Neuronal stem cell (in vitro differentiated cells): ENCODE results near the gene IL6ST.

Experiments
- DNase-seq: peaks from one replicate; pipeline ENCODE4 v3.0.0-alpha.2; 2013; ENCODE audit warnings: low spot score
- H2AFZ ChIP-seq: one replicate; pipeline ENCODE4 v1.6.1; 2013; ENCODE audit warnings: mild to moderate bottlenecking, low read length, inconsistent platforms
- H2AK5ac ChIP-seq: 2 replicates; pipeline ENCODE4 v1.6.1; 2013; ENCODE audit warnings: low read depth, mild to moderate bottlenecking, inconsistent platforms, low read length, moderate library complexity, mixed read lengths
- H2BK120ac ChIP-seq: 2 replicates; pipeline ENCODE4 v1.6.1; 2013; ENCODE audit warnings: low read depth, mild to moderate bottlenecking, inconsistent platforms, low read length, moderate library complexity, mixed read lengths
- H2BK12ac ChIP-seq: one replicate; pipeline ENCODE4 v1.6.1; 2013; ENCODE audit warnings: low read length, inconsistent platforms
- H2BK15ac ChIP-seq: 2 replicates; pipeline ENCODE4 v1.6.1; 2013; ENCODE audit warnings: mild to moderate bottlenecking, low read length, inconsistent platforms, mixed read lengths
- H2BK5ac ChIP-seq: one replicate; pipeline ENCODE4 v1.6.1; 2013; ENCODE audit warnings: inconsistent platforms, mild to moderate bottlenecking, low read length, moderate library complexity
- H3K14ac ChIP-seq: one replicate; pipeline ENCODE4 v1.6.1; 2013; ENCODE audit warnings: low read length, inconsistent platforms
- H3K18ac ChIP-seq: 2 replicates; pipeline ENCODE4 v1.6.1; 2013; ENCODE audit warnings: low read length, inconsistent platforms
- H3K23ac ChIP-seq: 2 replicates; pipeline ENCODE4 v1.6.1; 2013; ENCODE audit warnings: low read depth, mild to moderate bottlenecking, mixed read lengths, low read length, inconsistent platforms; ENCODE audit not compliant: poor library complexity
- H3K27ac ChIP-seq: replicated peaks from 3 replicates; pipeline ENCODE4 v1.5.1; 2013; ENCODE audit warnings: low read length, inconsistent platforms
- H3K27me3 ChIP-seq, 3 experiments: 2 replicates each; pipeline ENCODE4 v1.6.1; 2013; ENCODE audit warnings: low read length in 3 of 3, mild to moderate bottlenecking in 2 of 3, inconsistent platforms in 1 of 3, low read depth in 1 of 3, mixed read lengths in 1 of 3, moderate library complexity in 1 of 3; ENCODE audit not compliant: control insufficient read depth in 3 of 3, insufficient read depth in 3 of 3
- H3K36me3 ChIP-seq, 2 donors: replicated peaks in 1 of 2; 2 replicates each; pipeline ENCODE4 v1.6.1; 2013; ENCODE audit warnings: low read length in 2 of 2; ENCODE audit not compliant: control insufficient read depth in 2 of 2, insufficient read depth in 2 of 2
- H3K4ac ChIP-seq: 2 replicates; pipeline ENCODE4 v1.6.1; 2013; ENCODE audit warnings: inconsistent platforms, mild to moderate bottlenecking, low read length, moderate library complexity
- H3K4me1 ChIP-seq, 2 donors: 1 replicate in 1 of 2; 2 replicates in 1 of 2; pipeline ENCODE4 v1.6.1; 2013; ENCODE audit warnings: low read length in 2 of 2, low read depth in 1 of 2; ENCODE audit not compliant: control insufficient read depth in 2 of 2, insufficient read depth in 1 of 2
- H3K4me2 ChIP-seq: one replicate; pipeline ENCODE4 v1.6.1; 2013; ENCODE audit warnings: mild to moderate bottlenecking, low read length, inconsistent platforms; ENCODE audit not compliant: insufficient read depth, poor library complexity, severe bottlenecking
- H3K4me3 ChIP-seq, 2 donors: 2 replicates each; pipeline ENCODE4 v1.5.1; 2013; ENCODE audit warnings: low read length in 2 of 2, mild to moderate bottlenecking in 2 of 2, inconsistent platforms in 1 of 2, moderate library complexity in 1 of 2
- H3K79me1 ChIP-seq: one replicate; pipeline ENCODE4 v1.6.1; 2013; ENCODE audit warnings: low read depth, mild to moderate bottlenecking, inconsistent platforms, low read length, moderate library complexity
- H3K9ac ChIP-seq: one replicate; pipeline ENCODE4 v1.6.1; 2013; ENCODE audit warnings: mild to moderate bottlenecking, low read depth, low read length, inconsistent platforms; ENCODE audit not compliant: poor library complexity
- H3K9me3 ChIP-seq, 2 donors: replicated peaks in 1 of 2; 2 replicates each; pipeline versions ENCODE3 to v1.6.1; 2013; ENCODE audit warnings: low read length in 2 of 2, mild to moderate bottlenecking in 2 of 2, inconsistent platforms in 1 of 2, low read depth in 1 of 2, mixed read lengths in 1 of 2, moderate library complexity in 1 of 2; ENCODE audit not compliant: control insufficient read depth in 2 of 2, insufficient read depth in 1 of 2
- H4K8ac ChIP-seq: one replicate; pipeline ENCODE4 v1.6.1; 2013; ENCODE audit warnings: low read depth, mild to moderate bottlenecking, inconsistent platforms, low read length, moderate library complexity
- H4K91ac ChIP-seq: one replicate; pipeline ENCODE4 v1.6.1; 2013; ENCODE audit warnings: low read length, low read depth, mild to moderate bottlenecking, inconsistent platforms; ENCODE audit not compliant: poor library complexity
- WGBS, 2 donors: extraction: QIAGEN DNeasy Blood & Tissue Kit; methylation state at CpG; one replicate each; pipeline ENCODE4 v1.1.7; 2013; ENCODE audit warnings: missing lambda C conversion rate in 2 of 2, mixed read lengths in 1 of 2; ENCODE audit not compliant: insufficient read length in 2 of 2, insufficient replicate concordance in 1 of 2; ENCODE audit errors: extremely low coverage in 2 of 2; 5-methylcytosine and 5-hydroxymethylcytosine counted together

IL6ST gene

DNA sequence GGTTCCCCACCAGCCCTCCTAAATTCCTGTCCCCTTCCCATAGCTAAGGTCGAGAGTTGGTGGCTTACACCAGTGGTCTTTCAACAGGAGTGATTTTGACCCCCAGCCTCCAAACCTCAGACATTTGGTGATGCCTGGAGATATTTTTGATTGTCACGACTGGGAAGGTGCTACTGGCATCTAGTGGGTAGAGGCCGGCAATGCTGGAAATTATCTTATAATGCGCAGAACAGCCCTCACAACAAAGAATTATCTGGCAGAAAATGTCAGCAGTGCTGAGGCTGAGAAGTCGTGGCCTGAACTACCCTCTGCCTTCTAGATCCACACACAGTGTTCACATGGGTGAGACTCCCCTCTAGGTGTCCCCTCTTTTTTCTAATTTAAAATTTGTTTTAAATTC lies 74.0 kb downstream of the IL6ST start:
- H2AK5ac ChIP-seq, result no peak overlapping the region
- H3K36me3 ChIP-seq, result no peaks in the 10 kb centered on the region
- peaks cover 0 to 6% (median 0%) of the 10 kb centered on the region in 3 experiments for H3K27me3 ChIP-seq
- no peak overlapping the region for H3K4ac ChIP-seq
- peaks cover 9 to 11% of the 10 kb centered on the region in 2 donors for H3K4me1 ChIP-seq
- no peak overlapping the region for H2BK5ac ChIP-seq
- no peak overlapping the region for H3K23ac ChIP-seq
- H2AFZ ChIP-seq, result no peak overlapping the region
- H2BK12ac ChIP-seq, result no peak overlapping the region
- H3K4me2 ChIP-seq, result no peak overlapping the region
- H3K4me3 ChIP-seq, result no peak overlapping the region
- no peak overlapping the region for H4K91ac ChIP-seq
- H3K9ac ChIP-seq, result no peak overlapping the region
- peaks cover 0 to 4% of the 10 kb centered on the region in 2 donors for H3K9me3 ChIP-seq
- H3K14ac ChIP-seq, result no peak overlapping the region
- H3K27ac ChIP-seq, result no peak overlapping the region
- no peak for DNase-seq
- no CpG with 5 or more reads among the region's 5 CpGs for WGBS, 2 donors
- H3K18ac ChIP-seq, result no peak overlapping the region
- no peak overlapping the region for H2BK120ac ChIP-seq
- H2BK15ac ChIP-seq, result no peak overlapping the region
- H3K79me1 ChIP-seq, result no peaks in the 10 kb centered on the region
- no peak overlapping the region for H4K8ac ChIP-seq

- Histone ChIP-seq H3K4me1 (peaks cover 9 to 11% of the 10 kb centered on the region in 2 donors), H3K79me1 (no peaks in the 10 kb centered on the region), H2AFZ (no peak overlapping the region), H2BK12ac (no peak overlapping the region), H4K8ac (no peak overlapping the region), H3K27me3 (peaks cover 0 to 6% (median 0%) of the 10 kb centered on the region in 3 experiments), H3K4ac (no peak overlapping the region), H3K27ac (no peak overlapping the region), H3K14ac (no peak overlapping the region), H3K36me3 (no peaks in the 10 kb centered on the region), H3K4me3 (no peak overlapping the region), H3K9me3 (peaks cover 0 to under 1% of the 10 kb centered on the region in 2 donors), H2AK5ac (no peak overlapping the region), H3K18ac (no peak overlapping the region), H3K23ac (no peak overlapping the region), H4K91ac (no peak overlapping the region), H2BK120ac (no peak overlapping the region), H2BK15ac (no peak overlapping the region), H2BK5ac (no peak overlapping the region), H3K9ac (no peak overlapping the region), H3K4me2 (no peak overlapping the region)
- no peak for DNase-seq
- WGBS, 2 donors, result no CpG with 5 or more reads among the region's 3 CpGs
Observed at GRCh38 chr5:55919625-55920024, 75.1 kb downstream of the IL6ST start.

GRCh38 chr5:55918087-55919035 lies 76.4 kb downstream of the IL6ST start:
- H3K27ac ChIP-seq, result no peak overlapping the region
- H3K4ac ChIP-seq, result no peak overlapping the region
- no peak overlapping the region for H3K4me2 ChIP-seq
- H4K8ac ChIP-seq, result no peak overlapping the region
- no peak overlapping the region for H2BK120ac ChIP-seq
- DNase-seq, result no peak
- peaks cover 9 to 11% of the 10 kb centered on the region in 2 donors for H3K4me1 ChIP-seq
- H3K23ac ChIP-seq, result no peak overlapping the region
- H2AFZ ChIP-seq, result no peak overlapping the region
- no peaks in the 10 kb centered on the region for H3K9me3 ChIP-seq
- no peak overlapping the region for H4K91ac ChIP-seq
- no peaks in the 10 kb centered on the region for H3K79me1 ChIP-seq
- peaks cover 0 to 7% (median 0%) of the 10 kb centered on the region in 3 experiments for H3K27me3 ChIP-seq
- no peak overlapping the region for H3K18ac ChIP-seq
- H2AK5ac ChIP-seq, result peak overlapping the region; percentile 76
- no peaks in the 10 kb centered on the region for H3K36me3 ChIP-seq
- H3K4me3 ChIP-seq, result no peak overlapping the region
- WGBS, 2 donors, result no CpG with 5 or more reads among the region's 17 CpGs
- no peak overlapping the region for H3K14ac ChIP-seq
- H3K9ac ChIP-seq, result no peak overlapping the region
- no peak overlapping the region for H2BK15ac ChIP-seq
- H2BK5ac ChIP-seq, result peak overlapping the region; percentile 32
- H2BK12ac ChIP-seq, result no peak overlapping the region

- no peak overlapping the region for H3K4me2 ChIP-seq
- no peaks in the 10 kb centered on the region for H3K36me3 ChIP-seq
- no peak overlapping the region for H2BK12ac ChIP-seq
- H3K4me3 ChIP-seq, result no peak overlapping the region
- H3K4ac ChIP-seq, result no peak overlapping the region
- H2BK5ac ChIP-seq, result no peak overlapping the region
- H3K4me1 ChIP-seq, result peaks cover 9 to 11% of the 10 kb centered on the region in 2 donors
- H3K9ac ChIP-seq, result peak overlapping the region; percentile 63
- DNase-seq, result no peak
- H3K9me3 ChIP-seq, result no peaks in the 10 kb centered on the region
- no peak overlapping the region for H3K27ac ChIP-seq
- H2AK5ac ChIP-seq, result no peak overlapping the region
- H3K27me3 ChIP-seq, result peaks cover 0 to 7% (median 0%) of the 10 kb centered on the region in 3 experiments
- H2BK15ac ChIP-seq, result no peak overlapping the region
- no peaks in the 10 kb centered on the region for H3K79me1 ChIP-seq
- H3K14ac ChIP-seq, result no peak overlapping the region
- no peak overlapping the region for H3K23ac ChIP-seq
- no peak overlapping the region for H4K91ac ChIP-seq
- no peak overlapping the region for H2AFZ ChIP-seq
- no CpG with 5 or more reads among the region's 5 CpGs for WGBS, 2 donors
- H3K18ac ChIP-seq, result peak overlapping the region; percentile 35
- no peak overlapping the region for H4K8ac ChIP-seq
- no peak overlapping the region for H2BK120ac ChIP-seq
Observed at GRCh38 chr5:55917402-55918086, 77.2 kb downstream of the IL6ST start.
